Peyer's patch (tissue), 4 donors: ENCODE measurements around the gene BSN. TPM values are rescaled to one million over a fixed set of nuclear protein-coding genes. Genes with fewer than 3 reads are reported as not detected.

ENCODE experiments used
- DNase-seq, 3 donors: peaks; one replicate each; pipeline ENCODE4 v3.0.0-alpha.2; 2017 to 2019
- H3K27ac ChIP-seq, 4 donors: fragments of 200-600 bp; sonication (generic); one replicate each; pipeline ENCODE4 v1.5.1; 2016 to 2019
- H3K27me3 ChIP-seq, 2 donors: fragments of 200-600 bp; sonication (generic); one replicate each; pipeline ENCODE4 v1.5.1; 2019
- H3K36me3 ChIP-seq, 3 donors: fragments of 200-600 bp; sonication (generic); one replicate each; pipeline ENCODE4 v1.5.1; 2016 to 2019
- H3K4me1 ChIP-seq, 4 donors: fragments of 200-600 bp; sonication (generic); one replicate each; pipeline ENCODE4 v1.5.1; 2016 to 2019
- H3K4me3 ChIP-seq, 4 donors: fragments of 200-600 bp; sonication (generic); 1 replicate in 3 of 4; 2 replicates in 1 of 4; pipeline ENCODE4 v1.5.1; 2016 to 2019; ENCODE audit warnings: mild to moderate bottlenecking in 1 of 4
- H3K9me3 ChIP-seq, 4 donors: fragments of 200-600 bp; sonication (generic); one replicate each; pipeline ENCODE4 v1.5.1; 2016 to 2019; ENCODE audit warnings: mild to moderate bottlenecking in 1 of 4
- POLR2A ChIP-seq, 2 donors: fragments of 450-650 bp; IDR thresholded peaks; one replicate each; pipeline ENCODE4 v1.5.1; 2017; ENCODE audit warnings: antibody characterized with exemption in 2 of 2, mild to moderate bottlenecking in 2 of 2, moderate library complexity in 2 of 2
- total RNA-seq, 4 donors: library from RNA; depleted of rRNA; stranded (reverse); fragments of >200 nt; gene quantifications; one replicate each; pipeline ENCODE4 v1.1.0, GENCODE V29; 2016
- TF ChIP-seq, protein P1 (sequence below), 6 experiments: fragments of 450-650 bp in 4 of 6; fragments of 200-600 bp in 2 of 6; sonication (generic) in 1 of 6; IDR thresholded peaks; one replicate each; pipeline ENCODE4 v1.5.1; 2017 to 2019; ENCODE audit warnings: antibody characterized with exemption in 6 of 6, mild to moderate bottlenecking in 3 of 6, moderate library complexity in 1 of 6

The BSN gene
- total RNA-seq, 4 donors from 2014 or later = 0.18 to 3.3 (median 0.85) TPM

DNA sequence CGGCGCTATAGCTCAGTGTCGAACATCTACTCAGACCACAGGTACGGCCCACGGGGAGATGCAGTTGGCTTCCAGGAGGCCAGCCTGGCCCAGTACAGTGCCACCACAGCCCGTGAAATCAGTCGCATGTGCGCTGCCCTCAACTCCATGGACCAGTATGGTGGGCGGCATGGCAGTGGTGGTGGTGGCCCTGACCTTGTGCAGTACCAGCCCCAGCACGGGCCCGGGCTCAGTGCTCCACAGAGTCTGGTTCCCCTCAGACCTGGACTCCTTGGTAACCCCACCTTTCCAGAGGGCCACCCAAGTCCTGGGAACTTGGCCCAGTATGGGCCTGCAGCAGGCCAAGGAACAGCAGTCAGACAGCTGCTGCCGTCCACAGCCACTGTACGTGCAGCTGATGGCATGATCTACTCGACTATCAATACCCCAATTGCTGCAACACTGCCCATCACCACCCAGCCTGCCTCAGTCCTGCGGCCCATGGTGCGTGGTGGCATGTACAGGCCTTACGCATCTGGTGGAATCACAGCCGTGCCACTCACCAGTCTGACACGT lies 101.5 kb downstream of the BSN start:
- TF ChIP-seq, protein P1, sequence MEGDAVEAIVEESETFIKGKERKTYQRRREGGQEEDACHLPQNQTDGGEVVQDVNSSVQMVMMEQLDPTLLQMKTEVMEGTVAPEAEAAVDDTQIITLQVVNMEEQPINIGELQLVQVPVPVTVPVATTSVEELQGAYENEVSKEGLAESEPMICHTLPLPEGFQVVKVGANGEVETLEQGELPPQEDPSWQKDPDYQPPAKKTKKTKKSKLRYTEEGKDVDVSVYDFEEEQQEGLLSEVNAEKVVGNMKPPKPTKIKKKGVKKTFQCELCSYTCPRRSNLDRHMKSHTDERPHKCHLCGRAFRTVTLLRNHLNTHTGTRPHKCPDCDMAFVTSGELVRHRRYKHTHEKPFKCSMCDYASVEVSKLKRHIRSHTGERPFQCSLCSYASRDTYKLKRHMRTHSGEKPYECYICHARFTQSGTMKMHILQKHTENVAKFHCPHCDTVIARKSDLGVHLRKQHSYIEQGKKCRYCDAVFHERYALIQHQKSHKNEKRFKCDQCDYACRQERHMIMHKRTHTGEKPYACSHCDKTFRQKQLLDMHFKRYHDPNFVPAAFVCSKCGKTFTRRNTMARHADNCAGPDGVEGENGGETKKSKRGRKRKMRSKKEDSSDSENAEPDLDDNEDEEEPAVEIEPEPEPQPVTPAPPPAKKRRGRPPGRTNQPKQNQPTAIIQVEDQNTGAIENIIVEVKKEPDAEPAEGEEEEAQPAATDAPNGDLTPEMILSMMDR (IDR thresholded peaks at IDR 0.05) = no peak
- no peak for TF ChIP-seq POLR2A (IDR thresholded peaks at IDR 0.05)
- H3K9me3 ChIP-seq = no peaks in the 10 kb centered on the region
- no peaks in the 10 kb centered on the region for H3K36me3 ChIP-seq
- H3K4me1 ChIP-seq = no peaks in the 10 kb centered on the region
- no peak for DNase-seq
- no peak overlapping the region for H3K4me3 ChIP-seq
- no peaks in the 10 kb centered on the region for H3K27me3 ChIP-seq
- no peak overlapping the region for H3K27ac ChIP-seq

DNA sequence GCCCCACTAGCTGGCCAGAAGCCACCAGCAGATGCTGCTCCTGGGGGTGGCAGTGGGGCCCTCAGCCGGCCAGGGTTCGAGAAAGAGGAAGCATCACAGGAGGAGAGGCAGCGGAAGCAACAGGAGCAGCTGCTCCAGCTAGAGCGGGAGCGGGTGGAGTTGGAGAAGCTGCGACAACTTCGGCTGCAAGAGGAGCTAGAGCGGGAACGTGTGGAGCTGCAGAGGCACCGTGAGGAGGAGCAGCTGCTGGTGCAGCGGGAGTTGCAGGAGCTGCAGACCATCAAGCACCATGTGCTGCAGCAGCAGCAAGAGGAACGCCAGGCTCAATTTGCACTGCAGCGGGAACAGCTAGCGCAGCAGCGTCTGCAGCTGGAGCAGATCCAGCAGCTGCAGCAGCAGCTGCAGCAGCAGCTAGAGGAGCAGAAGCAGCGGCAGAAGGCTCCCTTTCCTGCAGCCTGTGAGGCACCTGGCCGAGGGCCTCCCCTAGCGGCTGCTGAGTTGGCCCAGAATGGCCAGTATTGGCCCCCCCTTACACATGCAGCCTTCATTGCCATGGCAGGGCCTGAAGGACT lies 102.3 kb downstream of the BSN start:
- no peaks in the 10 kb centered on the region for H3K27me3 ChIP-seq
- TF ChIP-seq, protein P1 (IDR thresholded peaks at IDR 0.05) = no peak
- TF ChIP-seq POLR2A (IDR thresholded peaks at IDR 0.05) = no peak
- no peaks in the 10 kb centered on the region for H3K4me1 ChIP-seq
- H3K36me3 ChIP-seq = no peaks in the 10 kb centered on the region
- DNase-seq = no peak
- no peaks in the 10 kb centered on the region for H3K9me3 ChIP-seq
- H3K4me3 ChIP-seq = no peak overlapping the region
- H3K27ac ChIP-seq = no peak overlapping the region

DNA sequence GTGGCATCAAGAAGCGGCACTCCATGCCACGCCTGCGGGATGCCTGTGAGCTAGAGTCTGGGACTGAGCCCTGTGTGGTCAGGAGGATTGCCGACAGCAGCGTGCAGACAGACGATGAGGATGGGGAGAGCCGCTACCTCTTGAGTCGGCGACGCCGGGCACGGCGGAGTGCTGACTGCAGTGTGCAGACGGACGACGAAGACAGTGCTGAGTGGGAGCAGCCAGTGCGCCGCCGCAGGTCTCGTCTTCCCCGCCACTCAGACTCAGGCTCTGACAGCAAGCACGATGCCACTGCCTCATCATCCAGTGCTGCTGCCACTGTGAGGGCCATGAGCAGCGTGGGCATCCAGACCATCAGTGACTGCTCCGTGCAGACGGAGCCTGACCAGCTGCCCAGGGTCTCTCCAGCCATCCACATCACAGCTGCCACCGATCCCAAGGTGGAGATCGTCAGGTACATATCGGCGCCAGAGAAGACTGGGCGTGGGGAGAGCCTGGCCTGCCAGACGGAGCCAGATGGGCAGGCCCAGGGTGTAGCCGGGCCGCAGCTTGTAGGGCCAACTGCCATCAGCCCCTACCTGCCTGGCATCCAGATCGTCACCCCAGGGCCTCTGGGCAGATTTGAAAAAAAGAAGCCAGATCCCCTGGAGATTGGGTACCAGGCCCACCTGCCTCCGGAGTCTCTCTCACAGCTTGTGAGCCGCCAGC lies 103.1 kb downstream of the BSN start:
- Histone ChIP-seq H3K4me3 (no peak overlapping the region), H3K27ac (no peak overlapping the region), H3K4me1 (no peaks in the 10 kb centered on the region), H3K9me3 (no peaks in the 10 kb centered on the region), H3K36me3 (no peaks in the 10 kb centered on the region), H3K27me3 (no peaks in the 10 kb centered on the region)
- no peak for DNase-seq
- TF ChIP-seq, protein P1 (IDR thresholded peaks at IDR 0.05) = no peak
- TF ChIP-seq POLR2A (IDR thresholded peaks at IDR 0.05) = no peak

DNA sequence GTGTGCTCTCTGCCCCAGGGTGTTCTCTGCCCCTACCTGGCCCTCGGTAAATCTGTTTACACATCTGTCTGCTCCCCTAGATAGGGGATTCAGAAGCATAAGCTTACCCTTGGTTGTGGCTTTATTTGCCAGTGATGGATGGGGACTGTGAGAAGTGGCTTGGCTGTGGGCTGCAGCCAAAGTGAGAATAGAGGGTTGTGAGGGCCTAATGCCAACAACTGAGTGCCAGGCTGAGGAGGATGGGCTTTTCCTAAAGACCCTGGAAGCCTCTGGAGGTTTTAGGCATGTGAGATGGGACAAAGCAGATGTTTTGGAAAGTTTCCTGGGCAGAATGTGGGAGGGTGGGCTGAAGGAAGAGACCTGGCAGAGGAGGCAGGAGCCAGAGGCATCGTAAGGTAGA lies 104.4 kb downstream of the BSN start:
- Histone ChIP-seq H3K27me3 (no peaks in the 10 kb centered on the region), H3K9me3 (no peaks in the 10 kb centered on the region), H3K4me3 (no peak overlapping the region), H3K4me1 (no peaks in the 10 kb centered on the region), H3K27ac (no peak overlapping the region), H3K36me3 (no peaks in the 10 kb centered on the region)
- TF ChIP-seq, protein P1 (IDR thresholded peaks at IDR 0.05) = no peak
- TF ChIP-seq POLR2A (IDR thresholded peaks at IDR 0.05) = no peak
- DNase-seq = no peak

DNA sequence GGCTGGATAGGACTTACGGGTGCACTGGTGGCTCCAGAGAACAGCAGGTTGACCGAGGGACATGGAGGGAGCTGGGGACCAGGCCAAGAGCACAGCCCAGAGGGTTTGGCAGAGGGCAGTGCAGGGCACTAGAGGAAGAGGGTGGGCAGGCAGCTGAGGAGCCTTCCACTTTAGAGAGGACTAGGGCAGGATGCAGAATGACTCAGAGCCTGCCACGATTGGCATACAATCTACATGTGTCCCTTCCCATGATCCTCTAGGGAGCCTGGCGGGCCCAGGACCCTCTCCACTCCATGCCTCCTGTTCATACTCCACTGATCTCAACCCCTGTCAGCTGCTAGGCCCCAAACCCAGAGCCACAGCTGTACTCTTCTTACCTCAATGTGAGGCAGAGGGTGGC lies 105.5 kb downstream of the BSN start:
- no peaks in the 10 kb centered on the region for H3K9me3 ChIP-seq
- H3K4me3 ChIP-seq = no peak overlapping the region
- H3K4me1 ChIP-seq = no peaks in the 10 kb centered on the region
- DNase-seq = no peak
- no peaks in the 10 kb centered on the region for H3K36me3 ChIP-seq
- TF ChIP-seq, protein P1 (IDR thresholded peaks at IDR 0.05) = no peak
- TF ChIP-seq POLR2A (IDR thresholded peaks at IDR 0.05) = no peak
- H3K27me3 ChIP-seq = no peaks in the 10 kb centered on the region
- no peak overlapping the region for H3K27ac ChIP-seq
